ENCODE measurements around the gene RRAD. TPM values are rescaled to one million over a fixed set of nuclear protein-coding genes. Genes with fewer than 3 reads are reported as not detected.
"Not testable (repeated sequence)": the region's sequence is repeated elsewhere in the genome, so short reads cannot be mapped to it uniquely, and the experiment has no call there.

The RRAD gene
- total RNA-seq, 1 donor: 4.3 TPM

DNA sequence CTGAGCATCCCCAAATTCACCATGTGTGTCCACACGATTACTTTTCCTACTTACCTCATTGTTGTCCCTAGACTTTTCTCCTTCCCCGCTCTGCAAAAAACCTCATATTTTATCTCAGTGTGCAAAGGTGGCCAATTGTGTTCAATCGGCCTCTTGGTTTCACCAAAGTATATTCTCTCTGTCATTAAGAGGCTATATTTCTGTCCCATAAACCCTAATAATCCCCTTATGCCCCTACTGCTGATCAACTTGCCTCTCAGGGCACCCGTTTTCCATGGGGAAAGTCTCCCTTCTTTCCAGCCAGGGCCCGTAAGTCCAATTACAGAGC is 21.6 kb upstream of the RRAD start:
- Histone ChIP-seq H3K79me2 (ENCODE audit: insufficient read depth, low read length) (no peaks in the 10 kb centered on the region), H3K4me2 (ENCODE audit: insufficient read depth, low read length) (no peak overlapping the region), H3K4me3 (ENCODE audit: insufficient read depth, low read length) (no peak overlapping the region), H3K27me3 (ENCODE audit: insufficient read depth, low read length) (peaks cover 18% of the 10 kb centered on the region), H3K36me3 (ENCODE audit: insufficient read depth, low read length) (peaks cover 19% of the 10 kb centered on the region), H3K27ac (ENCODE audit: low read depth, low read length) (no peak overlapping the region), H3K9me3 (ENCODE audit: low read depth, low read length) (peaks cover 5% of the 10 kb centered on the region), H2AFZ (ENCODE audit: low read length) (peak overlapping the region; percentile 44), H3K4me1 (ENCODE audit: insufficient read depth, low read length) (peaks cover 5% of the 10 kb centered on the region), H4K20me1 (ENCODE audit: insufficient read depth, low read length) (peaks cover 2% of the 10 kb centered on the region)
- no peak for TF ChIP-seq CTCF (IDR thresholded peaks at IDR 0.05; ENCODE audit: extremely low read depth, low read depth, low read length)
- no peak for DNase-seq (ENCODE audit: insufficient read length, low spot score, missing footprints)

GRCh38 chr16:66946541-66946940 is 21.2 kb upstream of the RRAD start:
- Histone ChIP-seq H3K4me3 (ENCODE audit: insufficient read depth, low read length) (no peak overlapping the region), H3K79me2 (ENCODE audit: insufficient read depth, low read length) (no peaks in the 10 kb centered on the region), H3K4me1 (ENCODE audit: insufficient read depth, low read length) (peaks cover 5% of the 10 kb centered on the region), H3K36me3 (ENCODE audit: insufficient read depth, low read length) (peaks cover 23% of the 10 kb centered on the region), H3K4me2 (ENCODE audit: insufficient read depth, low read length) (no peak overlapping the region), H3K9me3 (ENCODE audit: low read depth, low read length) (peaks cover 5% of the 10 kb centered on the region), H4K20me1 (ENCODE audit: insufficient read depth, low read length) (peaks cover 2% of the 10 kb centered on the region), H2AFZ (ENCODE audit: low read length) (no peak overlapping the region), H3K27ac (ENCODE audit: low read depth, low read length) (no peak overlapping the region), H3K27me3 (ENCODE audit: insufficient read depth, low read length) (peaks cover 18% of the 10 kb centered on the region)
- DNase-seq (ENCODE audit: insufficient read length, low spot score, missing footprints): no peak
- TF ChIP-seq CTCF (IDR thresholded peaks at IDR 0.05; ENCODE audit: extremely low read depth, low read depth, low read length): no peak

DNA sequence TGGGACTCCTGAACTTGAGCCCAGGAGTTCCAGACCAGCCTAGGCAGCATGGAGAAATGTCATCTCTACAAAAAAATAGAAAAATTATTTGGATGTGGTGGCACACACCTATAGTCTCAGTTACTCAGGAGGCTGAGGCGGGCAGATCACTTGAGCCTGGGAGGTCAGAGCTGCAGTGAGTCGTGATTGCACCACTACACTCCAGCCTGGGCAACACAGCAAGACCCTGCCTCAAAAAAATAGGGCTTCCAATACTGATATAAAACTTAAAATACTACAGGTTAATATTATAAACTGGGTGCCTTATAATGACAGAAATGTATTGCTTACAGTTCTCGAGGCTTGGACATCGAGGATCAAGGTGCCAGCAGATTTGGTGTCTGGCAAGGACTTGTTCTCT is 20.6 kb upstream of the RRAD start:
- peaks cover 15% of the 10 kb centered on the region for H3K27me3 ChIP-seq (ENCODE audit: insufficient read depth, low read length)
- DNase-seq (ENCODE audit: insufficient read length, low spot score, missing footprints): no peak
- H3K4me2 ChIP-seq (ENCODE audit: insufficient read depth, low read length): no peak overlapping the region
- H3K9me3 ChIP-seq (ENCODE audit: low read depth, low read length): no peaks in the 10 kb centered on the region
- H2AFZ ChIP-seq (ENCODE audit: low read length): no peak overlapping the region
- H3K27ac ChIP-seq (ENCODE audit: low read depth, low read length): no peak overlapping the region
- no peaks in the 10 kb centered on the region for H3K79me2 ChIP-seq (ENCODE audit: insufficient read depth, low read length)
- H3K4me1 ChIP-seq (ENCODE audit: insufficient read depth, low read length): peaks cover 5% of the 10 kb centered on the region
- peaks cover 29% of the 10 kb centered on the region for H3K36me3 ChIP-seq (ENCODE audit: insufficient read depth, low read length)
- H4K20me1 ChIP-seq (ENCODE audit: insufficient read depth, low read length): peaks cover 5% of the 10 kb centered on the region
- TF ChIP-seq CTCF (IDR thresholded peaks at IDR 0.05; ENCODE audit: extremely low read depth, low read depth, low read length): no peak
- no peak overlapping the region for H3K4me3 ChIP-seq (ENCODE audit: insufficient read depth, low read length)

DNA sequence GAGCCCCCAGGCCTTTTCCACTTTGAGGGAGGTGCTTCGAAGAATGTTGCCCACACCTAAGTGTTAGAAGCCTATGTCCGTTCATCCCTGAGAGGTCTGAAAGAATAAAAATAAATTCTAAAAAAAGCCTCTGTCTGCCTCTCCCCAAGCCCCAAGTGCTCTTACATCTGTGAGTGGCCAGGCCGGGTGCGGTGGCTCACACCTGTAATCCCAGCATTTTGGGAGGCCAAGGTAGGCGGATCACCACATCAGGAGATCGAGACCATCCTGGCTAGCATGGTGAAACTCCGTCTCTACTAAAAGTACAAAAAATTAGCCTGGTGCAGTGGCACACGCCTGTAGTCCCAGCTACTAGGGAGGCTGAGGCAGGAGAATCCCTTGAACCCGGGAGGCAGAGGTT is 19.6 kb upstream of the RRAD start:
- H3K9me3 ChIP-seq (ENCODE audit: low read depth, low read length); H2AFZ ChIP-seq (ENCODE audit: low read length); H3K4me2 ChIP-seq (ENCODE audit: insufficient read depth, low read length); H3K4me1 ChIP-seq (ENCODE audit: insufficient read depth, low read length); H3K27ac ChIP-seq (ENCODE audit: low read depth, low read length); H3K79me2 ChIP-seq (ENCODE audit: insufficient read depth, low read length); H3K4me3 ChIP-seq (ENCODE audit: insufficient read depth, low read length): not testable (repeated sequence)
- Histone ChIP-seq H3K27me3 (ENCODE audit: insufficient read depth, low read length) (peaks cover 12% of the 10 kb centered on the region), H4K20me1 (ENCODE audit: insufficient read depth, low read length) (peaks cover 13% of the 10 kb centered on the region), H3K36me3 (ENCODE audit: insufficient read depth, low read length) (peaks cover 39% of the 10 kb centered on the region)
- peak; percentile 30 for DNase-seq (ENCODE audit: insufficient read length, low spot score, missing footprints)

DNA sequence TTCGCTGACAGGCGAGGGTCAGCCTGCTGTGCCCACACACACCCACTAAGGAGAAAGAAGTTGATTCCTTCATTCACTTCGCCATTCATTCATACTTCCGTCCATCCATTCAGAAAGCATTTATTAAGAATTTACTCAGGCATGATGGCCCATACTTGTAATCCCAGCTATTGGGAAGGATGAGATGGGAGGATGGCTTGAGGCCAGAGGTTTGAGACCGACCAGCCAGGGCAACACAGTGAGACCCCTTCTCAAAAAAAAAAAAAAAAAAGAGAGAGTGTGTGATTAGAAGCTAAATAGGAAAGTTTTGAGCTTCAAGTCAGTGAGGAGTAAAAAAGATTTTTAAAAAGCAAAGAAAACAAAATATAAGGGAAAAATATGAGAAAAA is 18.7 kb upstream of the RRAD start:
- DNase-seq (ENCODE audit: insufficient read length, low spot score, missing footprints): no peak
- Histone ChIP-seq H3K79me2 (ENCODE audit: insufficient read depth, low read length) (peaks cover under 1% of the 10 kb centered on the region), H3K4me3 (ENCODE audit: insufficient read depth, low read length) (no peak overlapping the region), H4K20me1 (ENCODE audit: insufficient read depth, low read length) (peaks cover 13% of the 10 kb centered on the region), H3K27me3 (ENCODE audit: insufficient read depth, low read length) (peaks cover 3% of the 10 kb centered on the region), H3K36me3 (ENCODE audit: insufficient read depth, low read length) (peaks cover 47% of the 10 kb centered on the region), H2AFZ (ENCODE audit: low read length) (no peak overlapping the region), H3K4me1 (ENCODE audit: insufficient read depth, low read length) (peaks cover 5% of the 10 kb centered on the region), H3K9me3 (ENCODE audit: low read depth, low read length) (no peaks in the 10 kb centered on the region), H3K27ac (ENCODE audit: low read depth, low read length) (no peak overlapping the region), H3K4me2 (ENCODE audit: insufficient read depth, low read length) (no peak overlapping the region)
- no peak for TF ChIP-seq CTCF (IDR thresholded peaks at IDR 0.05; ENCODE audit: extremely low read depth, low read depth, low read length)

All from osteoblast (primary cell).